ENCODE results near the gene KCNIP1.
"Not testable (repeated sequence)": the region's sequence is repeated elsewhere in the genome, so short reads cannot be mapped to it uniquely, and the experiment has no call there.

The KCNIP1 gene

DNA sequence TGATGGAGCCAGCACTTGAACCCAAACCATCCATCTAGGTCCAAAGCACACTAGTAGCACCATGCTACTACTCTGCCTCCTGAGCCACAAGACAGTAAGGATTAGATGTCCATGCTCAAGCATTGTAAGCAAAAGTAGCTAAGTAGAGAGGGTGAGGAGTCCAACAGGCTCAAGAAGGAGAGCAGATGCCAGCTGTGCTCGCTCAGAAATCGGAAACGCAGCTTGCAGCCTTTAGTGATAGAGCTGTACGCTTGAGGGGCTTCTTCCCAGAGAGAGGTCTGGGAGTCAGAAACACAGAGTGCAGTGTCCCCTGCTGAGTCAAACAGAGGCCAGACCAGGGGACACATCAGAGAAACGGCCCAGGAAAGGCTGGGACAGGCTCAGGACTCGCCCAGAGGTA, 247.0 kb downstream of the KCNIP1 start:
- no peak for DNase-seq (ENCODE audit: low read depth in 2 of 2)

DNA sequence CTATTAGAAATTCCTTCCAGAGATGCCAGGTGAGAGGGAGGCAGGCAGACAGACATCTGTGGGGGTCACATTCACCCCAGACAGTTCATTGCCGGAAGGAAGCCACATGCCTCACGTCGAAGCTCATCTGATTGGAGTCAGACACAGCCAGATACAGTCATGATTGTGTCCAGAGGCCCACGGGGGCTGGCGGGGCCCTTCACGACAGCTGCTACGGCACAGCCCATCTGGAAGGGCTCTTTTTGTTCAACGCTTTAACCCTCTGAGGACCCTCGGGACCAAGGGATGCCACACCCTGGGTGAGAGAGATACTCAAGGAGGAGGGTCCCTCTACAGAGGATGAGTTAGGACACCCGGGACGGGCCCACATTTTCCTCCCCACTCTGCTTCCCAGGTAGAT, 247.8 kb downstream of the KCNIP1 start:
- no peak for DNase-seq (ENCODE audit: low read depth in 2 of 2)

DNA sequence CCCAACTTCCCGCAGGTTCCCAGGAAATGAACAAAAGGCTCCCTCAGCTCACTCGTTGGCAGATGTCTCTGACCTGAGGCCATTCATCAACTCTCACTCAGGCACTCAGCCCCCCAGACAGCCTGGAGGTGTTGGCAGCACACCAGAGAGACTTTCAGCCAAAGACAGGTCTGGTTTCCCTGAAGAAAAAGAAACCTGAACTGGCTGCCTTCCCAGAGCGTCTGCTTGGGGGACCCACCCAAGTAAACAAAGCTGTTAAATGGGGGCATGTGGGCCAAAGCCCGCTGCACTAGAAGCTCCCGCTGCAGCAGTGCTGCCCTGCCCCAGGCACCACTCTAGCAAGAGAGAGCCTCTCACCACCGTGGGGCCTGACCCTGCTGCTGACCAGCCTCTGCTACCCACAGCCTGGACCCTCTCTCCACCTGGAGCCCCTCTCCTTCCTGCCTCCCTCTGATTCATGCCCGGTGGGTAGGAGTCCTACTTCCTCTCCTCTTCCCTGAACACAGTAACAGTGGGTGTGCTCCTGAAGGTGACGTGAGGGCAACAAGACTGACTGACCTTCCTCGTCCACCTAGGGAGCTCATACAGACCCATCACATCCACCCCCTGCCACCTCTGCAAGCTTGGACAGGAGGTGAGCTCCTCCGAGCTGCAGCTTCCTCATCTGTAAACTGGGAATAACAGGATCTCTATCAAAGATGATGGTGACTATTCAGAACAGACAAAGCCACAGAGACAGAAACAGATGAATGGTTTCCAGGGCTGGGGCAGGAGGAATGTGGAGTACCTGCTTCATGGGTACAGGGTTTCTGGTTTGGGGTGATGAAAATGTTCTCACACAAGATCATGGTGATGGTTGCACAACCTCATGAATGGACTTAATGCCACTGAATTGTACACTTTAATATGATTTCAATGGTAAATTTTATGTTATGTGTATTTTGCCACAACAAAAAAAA, 248.7 kb downstream of the KCNIP1 start:
- no peak for DNase-seq (ENCODE audit: low read depth in 2 of 2)

DNA sequence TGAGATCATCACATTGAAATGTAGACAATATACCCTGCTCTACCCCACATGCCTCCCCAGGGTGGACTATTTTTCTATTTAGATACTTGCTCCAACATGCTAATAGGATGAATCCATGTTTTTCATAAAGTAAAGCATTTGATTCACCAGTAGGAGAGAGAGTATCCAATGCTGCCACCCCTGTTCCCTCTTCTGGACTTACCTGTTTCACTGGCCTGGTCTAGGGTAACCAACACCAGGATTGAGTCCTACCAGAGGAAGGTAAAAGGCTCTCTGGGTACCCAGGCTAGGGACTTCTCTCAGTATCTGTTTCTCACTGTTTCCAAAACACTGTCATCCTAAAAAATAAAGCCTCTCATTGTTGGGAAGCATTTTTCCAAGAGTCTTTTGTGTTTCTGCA, 249.5 kb downstream of the KCNIP1 start:
- DNase-seq (ENCODE audit: low read depth in 2 of 2) = no peak

DNA sequence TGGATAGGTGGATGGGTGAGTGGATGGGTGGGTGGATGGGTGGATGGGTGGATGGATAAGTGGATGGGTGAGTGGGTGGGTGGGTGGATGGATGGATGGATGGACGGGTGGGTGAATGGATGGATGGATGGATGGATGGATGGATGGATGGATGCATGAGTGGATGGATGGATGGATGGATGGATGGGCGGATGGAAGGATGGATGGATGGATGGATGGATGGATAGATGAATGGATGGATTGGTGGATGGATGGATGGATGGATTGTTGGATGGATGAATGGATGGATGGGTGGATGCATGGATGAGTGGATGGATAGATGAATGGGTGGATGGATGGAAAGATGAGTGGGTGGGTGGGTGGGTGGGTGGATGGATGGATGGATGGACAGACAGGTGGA, 250.7 kb downstream of the KCNIP1 start:
- not testable (repeated sequence) for DNase-seq (ENCODE audit: low read depth in 2 of 2)

DNA sequence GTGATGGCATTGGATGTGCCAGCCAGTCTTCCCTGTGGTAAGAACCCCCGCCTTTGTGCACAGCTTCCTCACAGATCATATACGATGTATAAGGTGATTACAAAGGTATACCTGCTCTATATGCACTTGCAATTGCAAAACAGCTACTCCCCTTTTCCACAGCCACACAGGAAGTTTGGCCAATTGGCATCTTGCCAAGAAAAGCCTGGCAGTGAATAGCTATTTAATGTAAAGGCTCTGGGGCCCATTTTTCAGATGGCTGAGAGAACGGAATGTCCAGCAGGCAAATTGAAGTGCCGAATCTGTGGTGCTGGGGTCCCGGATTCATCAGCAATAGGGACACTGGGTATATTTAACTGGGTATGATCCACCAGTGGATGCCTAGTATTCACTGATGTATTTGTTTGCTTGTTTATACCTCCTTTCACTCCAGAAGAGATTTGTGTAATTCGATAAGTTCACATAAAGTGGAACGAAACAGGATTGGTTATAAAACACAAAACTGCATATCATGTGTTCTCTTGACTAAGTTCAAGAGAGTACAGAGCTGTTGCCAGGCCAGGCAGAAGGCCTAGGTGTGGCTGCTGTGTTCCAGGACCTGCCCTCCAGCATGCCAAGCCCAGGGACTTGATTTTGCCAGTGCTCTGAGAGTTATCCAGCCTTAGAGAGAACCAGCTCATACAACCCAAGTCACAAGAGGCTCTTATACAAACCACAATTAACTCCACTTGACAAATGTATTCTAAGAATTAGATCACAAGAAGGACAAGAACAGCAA, 252.0 kb downstream of the KCNIP1 start:
- no peak for DNase-seq (ENCODE audit: low read depth in 2 of 2)

DNA sequence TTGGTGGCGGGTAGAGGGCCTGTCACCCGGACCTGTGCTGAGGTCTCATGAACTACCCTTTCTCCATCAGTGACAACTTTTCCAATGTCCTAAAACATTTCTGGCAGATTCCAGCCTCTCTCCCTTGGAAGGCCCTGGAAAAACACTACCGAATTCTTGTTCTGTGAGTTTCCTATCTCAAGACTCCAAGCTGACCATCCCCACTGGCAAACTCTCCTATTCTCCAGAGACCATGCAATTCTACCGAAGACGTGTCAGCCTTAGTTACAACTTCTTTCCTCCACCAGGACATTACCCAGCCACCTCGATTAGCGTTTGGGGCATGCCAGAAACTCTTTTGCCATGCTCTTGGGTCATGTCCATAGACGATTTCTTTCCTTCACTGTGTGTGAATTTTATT, 252.9 kb downstream of the KCNIP1 start:
- no peak for DNase-seq (ENCODE audit: low read depth in 2 of 2)

DNA sequence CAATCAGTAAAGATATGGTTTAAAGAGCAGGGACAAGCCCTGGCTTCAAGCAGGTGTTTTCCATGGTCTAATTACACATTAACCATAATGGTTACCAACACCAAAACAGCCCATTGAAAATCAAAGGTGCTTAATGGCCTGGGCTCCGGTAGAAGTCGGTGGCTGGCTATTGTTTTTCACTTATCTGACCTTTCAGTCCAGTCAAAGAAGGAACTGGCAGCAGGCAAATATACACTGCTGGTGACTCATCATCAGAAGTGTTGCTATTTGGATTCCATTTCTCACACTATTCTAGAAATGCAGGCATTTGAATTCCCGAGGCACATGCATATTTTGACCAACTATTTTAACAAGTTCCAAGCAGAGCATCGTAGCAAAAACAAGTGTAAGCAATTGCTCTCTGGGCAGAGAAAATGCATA, 253.4 kb downstream of the KCNIP1 start:
- DNase-seq (ENCODE audit: low read depth in 2 of 2) = no peak

DNA sequence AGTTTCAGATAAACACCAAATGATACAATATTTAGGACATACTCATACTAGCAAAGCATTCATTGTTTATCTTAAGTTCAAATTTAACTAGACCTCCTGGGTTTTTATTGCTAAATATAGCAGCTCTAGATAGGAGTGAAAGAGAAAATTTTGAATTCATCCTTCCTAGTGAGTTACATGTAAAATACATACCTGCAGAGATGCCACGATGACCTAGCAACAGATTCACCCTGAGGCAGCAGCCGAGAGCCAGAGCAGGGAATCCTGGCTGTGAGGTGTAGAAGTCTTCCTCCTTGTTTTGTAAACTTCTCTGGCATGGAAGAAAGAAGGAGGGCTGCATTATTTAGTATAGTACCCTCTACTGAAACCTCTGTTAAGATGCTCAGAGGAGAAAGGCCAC, 253.8 kb downstream of the KCNIP1 start:
- DNase-seq (ENCODE audit: low read depth in 2 of 2) = no peak

DNA sequence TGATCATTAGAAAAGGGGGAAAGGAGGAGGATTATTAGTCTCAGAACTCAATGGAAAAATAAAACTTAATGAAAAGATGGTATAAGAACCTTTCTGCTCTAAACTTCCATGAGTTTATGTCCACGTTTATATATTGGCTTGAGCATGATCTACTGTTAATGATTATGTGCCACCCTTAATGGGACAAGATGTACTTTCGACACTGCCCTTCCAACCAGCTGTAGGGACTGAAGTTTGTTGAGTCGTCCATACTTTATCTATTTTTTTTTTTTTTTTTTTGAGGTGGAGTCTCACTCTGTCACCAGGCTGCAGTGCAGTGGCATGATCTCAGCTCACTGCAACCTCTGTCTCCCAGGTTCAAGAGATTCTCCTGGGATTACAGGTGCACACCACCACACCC, 254.7 kb downstream of the KCNIP1 start:
- no peak for DNase-seq (ENCODE audit: low read depth in 2 of 2)

DNA sequence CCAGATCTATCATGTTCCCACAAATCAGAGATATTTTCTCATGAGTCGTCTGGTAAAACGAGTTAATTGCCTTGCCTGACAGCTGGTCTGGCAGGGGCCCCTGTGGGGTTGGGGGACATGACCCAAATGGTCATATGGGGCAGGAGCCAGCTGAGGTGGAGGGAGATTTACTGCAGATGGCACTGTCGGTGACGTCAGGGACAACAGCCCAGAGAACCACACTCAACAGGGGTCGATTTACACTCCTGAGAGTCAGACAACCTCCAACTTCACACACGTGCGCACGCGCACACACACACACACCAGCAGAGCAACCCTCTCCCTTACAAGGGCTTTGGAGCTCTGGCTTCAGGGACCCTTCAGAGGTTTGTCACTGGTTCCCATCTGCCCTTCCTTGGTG, 256.3 kb downstream of the KCNIP1 start:
- no peak for DNase-seq (ENCODE audit: low read depth in 2 of 2)

DNA sequence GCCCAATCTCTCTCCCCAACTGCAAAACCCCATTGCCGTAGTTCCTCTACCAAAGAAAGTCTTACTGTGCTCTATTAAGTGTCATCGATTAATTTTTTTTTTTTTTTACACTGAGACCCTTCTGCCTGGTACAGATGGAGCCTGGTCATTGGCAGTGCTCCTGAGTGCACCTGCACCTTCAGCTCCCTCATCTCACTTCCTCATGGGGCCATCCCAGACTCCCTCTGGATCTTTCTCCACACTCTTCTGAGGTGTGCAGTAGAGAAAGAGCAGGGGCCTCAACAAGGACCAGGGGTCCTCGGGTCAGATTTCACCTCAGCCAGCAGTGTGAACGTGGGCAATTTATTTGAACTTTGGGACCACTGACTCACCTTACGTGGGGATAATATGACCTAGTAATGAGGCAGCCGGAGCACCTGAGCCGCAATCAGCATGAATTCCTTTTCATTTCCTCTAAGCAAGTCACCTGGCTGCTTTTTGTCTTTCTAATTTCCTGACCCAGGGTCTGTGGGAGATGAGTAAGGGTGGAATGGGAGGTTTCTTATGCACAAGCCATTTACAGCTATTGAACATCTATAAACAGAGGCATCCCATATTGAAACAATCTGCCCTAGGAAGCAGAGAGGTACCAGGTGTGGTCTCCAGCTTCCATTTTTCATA, 257.4 kb downstream of the KCNIP1 start:
- DNase-seq (ENCODE audit: low read depth in 2 of 2) = no peak

DNA sequence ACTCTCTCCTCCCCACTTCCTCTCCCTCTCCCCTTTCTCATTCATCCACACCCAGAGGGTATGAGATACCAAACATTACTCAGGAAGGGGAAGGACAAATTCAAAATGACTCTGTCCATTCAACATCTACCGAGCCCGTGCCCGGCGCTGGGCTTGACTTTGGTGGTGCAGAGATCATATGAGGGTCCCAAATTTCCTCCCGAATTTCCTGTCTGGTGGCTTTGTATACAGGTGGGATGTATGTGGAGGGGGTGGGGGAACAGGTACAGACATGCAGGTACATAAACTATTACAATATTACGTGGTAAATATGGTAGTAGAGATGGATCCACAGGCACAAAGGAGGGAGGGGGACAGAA, 257.9 kb downstream of the KCNIP1 start:
- no peak for DNase-seq (ENCODE audit: low read depth in 2 of 2)

DNA sequence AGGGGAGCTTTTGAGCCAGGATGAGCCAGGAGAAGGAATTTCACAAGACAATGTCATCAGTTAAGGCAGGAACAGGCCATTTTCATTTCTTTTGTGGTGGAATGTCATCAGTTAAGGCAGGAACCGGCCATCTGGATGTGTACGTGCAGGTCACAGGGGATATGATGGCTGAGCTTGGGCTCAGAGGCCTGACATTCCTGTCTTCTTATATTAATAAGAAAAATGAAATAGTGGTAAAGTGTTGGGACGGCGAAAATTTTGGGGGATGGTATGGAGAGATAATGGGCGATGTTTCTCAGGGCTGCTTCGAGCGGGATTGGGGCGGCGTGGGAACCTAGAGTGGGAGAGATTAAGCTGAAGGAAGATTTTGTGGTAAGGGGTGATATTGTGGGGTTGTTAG, 258.5 kb downstream of the KCNIP1 start:
- not testable (repeated sequence) for DNase-seq (ENCODE audit: low read depth in 2 of 2)

DNA sequence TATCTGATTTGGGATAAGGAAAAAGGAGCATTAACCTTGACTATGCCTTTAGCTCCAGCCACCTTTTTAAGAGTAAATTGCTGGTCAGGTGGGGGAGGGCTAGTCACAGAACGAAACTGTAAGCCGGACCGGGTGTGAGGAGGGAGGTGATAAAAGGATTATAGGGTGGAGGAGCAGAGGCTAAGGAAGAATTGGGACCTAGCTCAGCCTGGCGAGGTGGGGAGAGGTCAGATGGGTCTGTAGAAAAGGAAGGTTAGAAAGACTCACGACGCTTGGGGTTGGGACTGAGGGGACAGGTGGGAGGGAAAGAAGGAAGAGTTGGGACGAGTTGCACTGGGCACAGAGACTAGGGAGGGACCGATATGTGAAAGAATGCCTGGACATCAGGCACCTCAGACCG, 262.0 kb downstream of the KCNIP1 start:
- not testable (repeated sequence) for DNase-seq (ENCODE audit: low read depth in 2 of 2)

DNA sequence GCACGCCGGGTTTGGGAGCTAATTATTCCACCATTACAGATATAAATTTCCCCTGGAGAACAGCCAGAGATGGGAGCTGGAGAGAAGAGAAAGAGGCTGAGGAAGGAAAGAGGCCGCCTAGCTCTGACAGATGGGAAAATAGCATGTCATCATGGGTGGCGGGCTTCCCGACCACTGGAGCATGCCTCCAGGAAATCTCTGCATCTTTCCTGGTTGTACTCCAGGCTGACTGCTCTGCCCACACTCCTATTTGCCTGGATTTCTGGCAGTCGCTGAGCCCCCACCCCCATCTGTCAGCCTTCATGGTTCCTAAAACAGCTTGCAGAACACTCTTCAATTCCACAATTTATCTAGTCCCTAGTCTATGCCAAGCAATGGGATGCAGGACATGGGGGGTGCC, 265.4 kb downstream of the KCNIP1 start:
- DNase-seq (ENCODE audit: low read depth in 2 of 2) = no peak

DNA sequence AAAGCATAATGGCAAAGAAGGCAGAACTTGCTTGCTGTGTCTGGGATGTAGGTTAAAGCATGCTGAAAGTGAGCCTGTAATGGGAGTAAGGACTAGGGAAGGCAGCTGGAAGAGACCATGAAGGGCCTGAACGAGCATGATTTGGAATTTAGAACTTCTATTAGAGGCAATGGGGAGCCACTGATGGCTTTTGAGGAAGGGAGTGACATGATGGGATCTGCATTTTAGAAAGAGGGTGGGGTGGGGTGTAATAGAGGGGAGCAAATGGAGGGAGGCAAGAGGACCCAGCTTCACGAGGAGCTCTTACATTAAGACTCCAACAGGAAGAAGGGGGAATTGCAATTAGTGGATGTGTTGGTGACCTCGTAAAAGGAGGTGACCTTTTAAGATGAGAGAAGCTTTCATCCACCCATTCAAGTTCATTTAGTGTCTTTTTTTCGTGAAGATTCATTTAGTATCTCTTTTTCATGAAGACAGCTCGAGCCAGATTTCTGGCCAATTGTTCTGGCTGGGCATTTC, 266.1 kb downstream of the KCNIP1 start:
- no peak for DNase-seq (ENCODE audit: low read depth in 2 of 2)

DNA sequence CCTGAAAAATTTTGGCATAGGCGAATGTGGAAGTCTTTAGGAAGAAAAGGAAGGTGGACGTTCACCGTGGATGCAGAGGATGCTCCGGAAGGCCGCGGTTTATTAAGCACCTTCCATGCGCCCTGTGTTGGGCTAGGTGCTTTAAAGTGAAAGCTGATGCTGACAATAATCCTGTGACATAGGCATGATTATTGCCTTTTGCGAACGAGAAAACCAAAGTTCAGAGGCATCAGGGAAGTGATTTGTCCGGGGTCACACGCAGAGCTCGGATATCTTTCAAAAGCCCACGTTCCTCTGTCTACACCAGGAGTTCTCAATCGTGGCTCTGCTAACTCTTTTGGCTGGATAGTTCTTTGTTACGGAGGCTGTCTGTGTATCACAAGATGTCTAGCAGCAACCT, 267.7 kb downstream of the KCNIP1 start:
- DNase-seq (ENCODE audit: low read depth in 2 of 2) = no peak

DNA sequence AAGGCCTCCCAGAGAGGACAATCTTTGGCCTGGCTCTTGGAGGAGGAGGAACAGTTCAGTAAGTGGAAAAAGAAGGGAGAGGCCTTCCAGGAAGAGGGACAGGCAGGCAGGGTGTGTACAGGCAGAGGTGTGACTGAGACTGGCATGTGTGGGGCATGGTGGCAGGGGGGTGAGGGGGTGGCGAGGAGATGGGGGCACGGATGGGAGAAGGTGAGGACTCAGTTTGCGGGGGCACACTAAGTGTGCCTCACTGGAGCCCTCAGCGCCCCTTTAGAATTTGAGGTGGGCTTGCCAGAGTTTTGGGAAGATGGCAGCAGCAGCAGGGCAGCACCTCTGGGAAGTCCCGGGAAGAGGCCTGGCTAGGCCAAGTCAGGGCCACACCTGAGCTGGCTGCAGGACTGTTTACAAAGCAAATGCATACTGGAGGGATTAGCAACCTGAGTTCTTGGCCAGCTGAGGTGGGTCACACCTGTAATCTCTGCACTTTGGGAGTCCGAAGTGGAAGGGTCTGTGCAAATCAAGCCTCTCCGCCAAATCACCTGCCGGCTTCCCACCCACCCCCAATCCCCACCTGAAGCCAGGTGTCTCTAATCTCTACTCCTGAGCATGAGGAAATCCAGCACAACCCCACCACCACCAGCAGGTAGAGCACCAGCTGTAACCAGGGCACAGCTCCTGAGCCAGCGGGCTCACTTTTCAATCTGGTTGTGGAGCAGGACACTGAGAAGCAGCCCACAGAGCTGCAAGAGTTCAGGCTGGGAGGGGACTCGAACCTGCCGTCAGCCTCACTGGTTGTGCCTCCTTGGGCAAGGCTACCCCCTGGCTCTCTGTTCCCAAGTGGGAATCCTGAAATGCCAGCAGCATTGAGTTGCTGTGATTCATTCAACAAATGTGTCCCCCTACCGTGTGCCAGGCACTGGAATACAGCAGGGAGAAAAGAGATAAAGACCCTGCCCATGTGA, 269.5 kb downstream of the KCNIP1 start:
- DNase-seq (ENCODE audit: low read depth in 2 of 2) = no peak

DNA sequence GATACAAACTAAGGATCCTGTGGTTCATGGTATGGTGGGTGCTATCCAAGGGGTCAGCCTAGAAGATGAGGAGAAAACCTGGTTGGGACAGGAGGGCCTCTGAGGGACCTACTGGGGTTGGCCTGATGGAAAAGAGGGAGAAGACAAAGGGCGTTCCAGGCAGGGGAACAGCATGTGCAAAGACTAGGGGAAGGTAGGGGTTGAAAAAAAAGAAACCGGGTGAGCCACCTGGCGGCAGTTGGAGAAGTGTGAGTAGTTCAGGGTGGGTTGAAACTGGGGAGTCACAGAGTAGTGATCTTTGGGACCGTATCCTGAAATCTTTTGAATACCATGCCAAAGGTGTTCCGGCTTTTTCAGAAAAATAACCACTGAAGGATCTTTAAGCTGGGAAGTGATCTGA, 271.0 kb downstream of the KCNIP1 start:
- no peak for DNase-seq (ENCODE audit: low read depth in 2 of 2)

DNA sequence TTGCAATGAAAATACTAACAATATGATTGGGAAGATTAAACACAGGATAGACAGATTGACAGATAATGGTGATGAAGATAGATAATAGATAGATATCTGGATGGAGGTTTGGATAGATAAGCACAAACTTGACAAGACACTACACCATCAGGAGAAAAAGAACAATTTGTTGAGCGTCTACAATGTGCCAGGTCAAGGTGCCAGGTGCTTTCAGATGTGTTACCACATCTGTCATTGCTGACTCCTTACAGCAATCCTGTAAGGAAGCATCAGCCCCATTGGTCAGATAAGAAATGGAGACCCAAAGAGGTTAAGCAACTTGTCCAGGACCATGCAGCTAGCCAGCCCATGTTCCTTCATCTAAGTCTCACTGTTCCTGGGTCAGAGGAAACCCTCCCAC, 278.1 kb downstream of the KCNIP1 start:
- DNase-seq (ENCODE audit: low read depth in 2 of 2) = no peak

Data from stimulated activated CD8-positive, alpha-beta memory T cell treated with anti-CD3 and anti-CD28 coated beads, Interleukin-2, amount 100 ng/mL, for 1 hour (primary cell).